Caki2 (cell line): ENCODE results near the gene UGT1A5. TPM values are rescaled to one million over a fixed set of nuclear protein-coding genes. Genes with fewer than 3 reads are reported as not detected.
A peak's percentile ranks its signal among the peaks of the same experiment; 100 is the strongest.

Experiments
- DNase-seq: peaks from one replicate; pipeline ENCODE4 v3.0.0-alpha.2; 2015; ENCODE audit warnings: low read depth
- in situ Hi-C: cut with HindIII; loops from 2 replicates; pipeline ENCODE4 v1.10.0; 2016; ENCODE audit warnings: low sequenced_read_pairs, low pct_unique_long_range_greater_than_20kb, mixed read lengths
- total RNA-seq: library from RNA; depleted of rRNA; stranded (reverse); fragments of >200 nt; shearing (Covaris generic); gene quantifications from 2 replicates; pipeline ENCODE4 v1.2.3, GENCODE V29; 2014; ENCODE audit warnings: low replicate concordance

Gene UGT1A5
- total RNA-seq, 1 experiment from 2014 or later: not detected

DNA sequence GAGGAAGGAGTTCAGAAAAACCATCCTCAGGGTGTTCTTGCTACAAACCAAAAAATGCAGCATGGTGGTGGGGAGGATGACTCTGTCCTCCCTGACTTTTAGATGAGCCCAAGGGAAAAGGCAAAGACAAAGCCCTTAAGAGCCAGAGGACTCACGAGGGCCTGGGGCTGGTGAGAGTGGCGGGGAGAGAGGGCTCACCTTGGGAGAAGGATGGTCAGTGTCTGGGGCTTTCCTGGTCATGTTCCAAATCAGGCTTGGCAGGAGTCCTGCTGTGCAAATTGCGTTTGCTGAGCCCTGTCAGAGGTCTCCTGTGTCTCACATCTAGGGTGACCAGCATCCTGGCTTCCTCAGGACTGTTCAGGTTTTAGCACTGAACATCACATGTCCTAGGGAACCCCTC lies 52.1 kb downstream of the UGT1A5 start:
- no peak for DNase-seq

DNA sequence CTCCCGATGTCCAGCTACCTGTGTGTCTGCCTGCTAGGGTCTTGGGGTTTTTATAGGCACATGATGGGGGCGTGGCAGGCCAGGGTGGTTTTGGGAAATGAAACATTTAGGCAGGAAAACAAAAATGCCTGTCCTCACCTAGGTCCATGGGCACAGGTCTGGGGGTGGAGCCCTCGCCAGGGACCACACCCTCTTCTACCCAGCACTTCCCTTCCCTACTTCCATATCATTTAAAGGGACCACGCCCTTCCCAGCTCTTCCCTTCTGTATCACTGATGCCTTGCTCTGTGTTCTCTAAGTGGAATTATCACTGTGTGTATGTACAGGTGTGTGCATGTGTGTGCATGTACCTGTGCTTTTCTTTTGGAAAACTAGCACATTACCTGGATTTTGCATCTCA lies 53.7 kb downstream of the UGT1A5 start:
- no peak for DNase-seq

More for the DNA sequence above, 52.1 kb downstream of the UGT1A5 start:
- in situ Hi-C loops: no loop called here

DNA sequence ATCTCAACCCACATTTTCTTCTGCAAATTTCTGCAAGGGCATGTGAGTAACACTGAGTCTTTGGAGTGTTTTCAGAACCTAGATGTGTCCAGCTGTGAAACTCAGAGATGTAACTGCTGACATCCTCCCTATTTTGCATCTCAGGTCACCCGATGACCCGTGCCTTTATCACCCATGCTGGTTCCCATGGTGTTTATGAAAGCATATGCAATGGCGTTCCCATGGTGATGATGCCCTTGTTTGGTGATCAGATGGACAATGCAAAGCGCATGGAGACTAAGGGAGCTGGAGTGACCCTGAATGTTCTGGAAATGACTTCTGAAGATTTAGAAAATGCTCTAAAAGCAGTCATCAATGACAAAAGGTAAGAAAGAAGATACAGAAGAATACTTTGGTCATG lies 55.4 kb downstream of the UGT1A5 start:
- in situ Hi-C loops: no loop called here
- no peak for DNase-seq

More for the DNA sequence above, 53.7 kb downstream of the UGT1A5 start:
- in situ Hi-C loops: no loop called here

DNA sequence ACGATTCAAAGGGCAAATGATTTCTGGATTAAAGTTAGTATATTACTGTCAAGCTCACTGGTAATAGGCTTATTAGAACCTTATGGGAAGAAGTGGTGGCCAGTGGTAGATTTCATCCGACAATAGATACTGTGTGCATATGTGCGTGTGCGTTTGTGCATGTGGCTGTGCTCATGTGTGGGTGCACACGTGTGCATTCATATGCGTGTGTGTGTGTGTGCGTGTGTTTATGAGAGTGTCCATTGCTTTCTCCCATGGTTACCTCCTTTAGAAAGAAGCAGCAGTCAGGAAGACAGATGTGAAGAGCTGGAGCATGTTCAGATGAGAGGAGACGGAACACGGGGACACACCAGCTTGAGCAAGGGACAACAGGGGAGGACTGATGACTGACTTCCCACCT lies 56.6 kb downstream of the UGT1A5 start:
- in situ Hi-C loops: no loop called here
- no peak for DNase-seq

DNA sequence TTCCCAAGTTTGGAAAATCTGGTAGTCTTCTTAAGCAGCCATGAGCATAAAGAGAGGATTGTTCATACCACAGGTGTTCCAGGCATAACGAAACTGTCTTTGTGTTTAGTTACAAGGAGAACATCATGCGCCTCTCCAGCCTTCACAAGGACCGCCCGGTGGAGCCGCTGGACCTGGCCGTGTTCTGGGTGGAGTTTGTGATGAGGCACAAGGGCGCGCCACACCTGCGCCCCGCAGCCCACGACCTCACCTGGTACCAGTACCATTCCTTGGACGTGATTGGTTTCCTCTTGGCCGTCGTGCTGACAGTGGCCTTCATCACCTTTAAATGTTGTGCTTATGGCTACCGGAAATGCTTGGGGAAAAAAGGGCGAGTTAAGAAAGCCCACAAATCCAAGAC lies 59.4 kb downstream of the UGT1A5 start:
- DNase-seq: no peak
- in situ Hi-C loops: no loop called here

DNA sequence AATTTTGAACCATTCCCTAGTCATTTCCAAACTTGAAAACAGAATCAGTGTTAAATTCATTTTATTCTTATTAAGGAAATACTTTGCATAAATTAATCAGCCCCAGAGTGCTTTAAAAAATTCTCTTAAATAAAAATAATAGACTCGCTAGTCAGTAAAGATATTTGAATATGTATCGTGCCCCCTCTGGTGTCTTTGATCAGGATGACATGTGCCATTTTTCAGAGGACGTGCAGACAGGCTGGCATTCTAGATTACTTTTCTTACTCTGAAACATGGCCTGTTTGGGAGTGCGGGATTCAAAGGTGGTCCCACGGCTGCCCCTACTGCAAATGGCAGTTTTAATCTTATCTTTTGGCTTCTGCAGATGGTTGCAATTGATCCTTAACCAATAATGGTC lies 59.9 kb downstream of the UGT1A5 start:
- in situ Hi-C loops: no loop called here
- DNase-seq: no peak

DNA sequence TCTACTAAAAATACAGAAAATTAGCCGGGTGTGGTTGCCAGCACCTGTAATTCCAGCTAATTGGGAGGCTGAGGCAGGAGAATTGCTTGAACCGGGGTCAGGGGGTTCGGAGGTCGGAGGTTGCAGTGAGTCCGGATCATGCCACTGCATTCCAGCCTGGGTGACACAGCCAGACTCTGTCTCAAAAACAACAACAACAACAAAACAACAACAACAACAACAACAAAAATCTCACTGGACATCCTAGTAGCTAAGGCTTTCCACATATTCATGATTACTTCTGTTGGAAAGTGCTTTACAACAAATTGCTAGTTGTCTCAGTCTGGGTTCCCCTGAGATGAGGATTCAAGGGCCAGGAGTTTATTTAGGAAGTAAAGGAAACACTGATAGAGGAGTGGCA lies 61.1 kb downstream of the UGT1A5 start:
- in situ Hi-C loops: no loop called here

DNA sequence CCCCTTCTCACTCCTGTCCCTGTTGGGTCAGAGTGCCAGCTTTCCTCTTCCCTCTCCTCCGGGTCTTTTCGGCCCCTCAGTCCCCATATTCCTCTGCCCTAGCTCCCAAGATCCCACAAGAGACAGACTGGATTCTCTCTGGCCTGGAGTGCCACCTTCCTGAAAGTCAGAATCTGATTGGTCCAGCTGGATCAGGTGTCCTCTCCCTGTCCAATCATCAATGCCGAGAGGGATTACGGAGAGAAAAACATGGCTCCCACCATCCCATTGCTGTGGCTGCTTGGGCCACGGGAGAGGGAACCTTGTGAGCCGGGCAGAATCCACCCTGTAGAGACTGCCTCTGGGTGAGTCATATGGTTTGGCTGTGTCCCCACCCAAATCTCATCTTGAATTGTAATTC lies 62.7 kb downstream of the UGT1A5 start:
- peak; percentile 38 for DNase-seq
- in situ Hi-C loops: no loop called here

More for the DNA sequence above, 61.1 kb downstream of the UGT1A5 start:
- no peak for DNase-seq

DNA sequence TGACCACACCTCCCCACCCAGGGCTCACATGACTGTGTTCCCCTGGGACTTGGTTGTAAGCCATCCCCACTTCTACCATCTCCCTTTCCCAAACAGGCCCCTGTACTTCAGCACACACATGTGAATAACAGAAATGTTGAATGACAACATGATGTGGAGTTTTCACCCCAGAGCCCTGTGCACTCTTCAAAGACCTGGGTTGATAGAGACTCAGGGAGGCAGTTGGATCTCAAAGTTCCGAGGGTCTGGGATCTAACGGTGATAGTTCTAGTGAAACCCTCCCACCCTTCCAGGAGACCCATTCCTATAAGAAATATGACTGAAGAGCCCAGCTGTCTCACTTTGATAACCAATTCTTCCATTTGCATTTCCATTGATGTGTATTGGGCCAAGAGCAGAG lies 65.3 kb downstream of the UGT1A5 start, which contains the start of gene MROH2A:
Gene MROH2A (plus strand): TSS at position 301 of the 400 bp plus-strand sequence. CDS start 1,029 bp downstream, outside the sequence.
- in situ Hi-C loops: no loop called here
- no peak for DNase-seq

DNA sequence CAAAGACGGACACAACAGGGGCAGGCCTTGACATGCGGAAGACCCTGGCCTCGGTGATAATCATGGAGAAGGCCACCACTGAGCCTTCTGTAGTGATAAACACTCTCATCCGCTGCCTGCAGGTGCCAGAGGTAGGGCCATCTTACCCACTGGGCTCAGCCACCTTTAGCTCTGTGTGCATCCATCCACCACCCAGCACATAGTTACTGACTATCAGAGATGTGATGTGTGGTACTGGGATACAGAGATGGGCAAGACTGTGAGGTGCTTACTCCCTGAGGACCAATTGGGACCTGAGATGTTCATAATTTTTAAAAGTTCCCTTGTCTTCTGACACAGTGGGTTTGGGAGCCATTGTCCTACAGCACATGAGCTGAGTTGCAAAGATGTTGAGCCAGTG lies 67.0 kb downstream of the UGT1A5 start:
- no peak for DNase-seq
- in situ Hi-C loops: no loop called here

DNA sequence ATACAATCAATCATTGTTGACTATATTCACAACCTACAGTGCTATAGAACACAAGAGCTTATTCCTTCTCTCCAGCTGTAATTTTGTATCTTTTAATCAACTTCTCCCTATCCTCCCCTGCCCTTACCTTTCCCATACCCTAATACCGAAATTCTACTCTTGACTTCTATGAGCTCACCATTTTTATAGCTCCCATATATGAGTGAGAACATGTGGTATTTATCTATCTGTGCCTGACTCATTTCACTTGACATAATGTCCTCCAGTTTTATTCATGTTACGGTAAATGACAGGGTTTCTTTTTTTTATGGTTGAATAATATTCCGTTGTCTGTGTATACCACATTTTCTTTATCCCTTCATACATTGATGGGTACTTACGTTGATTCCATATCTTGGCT lies 68.1 kb downstream of the UGT1A5 start:
- no peak for DNase-seq
- in situ Hi-C loops: no loop called here

DNA sequence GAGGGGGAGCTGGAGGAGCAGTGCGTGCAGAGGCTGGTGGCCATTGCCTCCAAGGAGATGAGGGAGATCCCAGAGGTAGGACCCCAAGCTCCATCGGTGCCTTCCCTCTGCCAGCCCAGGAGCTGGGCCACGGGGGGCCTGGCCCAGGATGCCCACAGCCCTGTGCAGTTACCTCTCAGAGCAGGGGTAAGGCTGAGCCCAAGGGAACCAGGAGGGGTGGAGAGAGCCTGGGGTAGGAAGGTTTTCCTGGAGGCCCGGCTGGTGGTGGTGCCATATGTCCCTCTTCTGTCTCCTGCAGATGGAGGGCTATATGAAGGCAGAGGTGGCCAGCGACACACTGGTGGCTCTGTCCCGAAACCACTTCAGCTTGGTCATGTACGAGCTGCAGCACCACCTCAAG lies 76.8 kb downstream of the UGT1A5 start:
- DNase-seq: no peak
- in situ Hi-C loops: no loop called here

DNA sequence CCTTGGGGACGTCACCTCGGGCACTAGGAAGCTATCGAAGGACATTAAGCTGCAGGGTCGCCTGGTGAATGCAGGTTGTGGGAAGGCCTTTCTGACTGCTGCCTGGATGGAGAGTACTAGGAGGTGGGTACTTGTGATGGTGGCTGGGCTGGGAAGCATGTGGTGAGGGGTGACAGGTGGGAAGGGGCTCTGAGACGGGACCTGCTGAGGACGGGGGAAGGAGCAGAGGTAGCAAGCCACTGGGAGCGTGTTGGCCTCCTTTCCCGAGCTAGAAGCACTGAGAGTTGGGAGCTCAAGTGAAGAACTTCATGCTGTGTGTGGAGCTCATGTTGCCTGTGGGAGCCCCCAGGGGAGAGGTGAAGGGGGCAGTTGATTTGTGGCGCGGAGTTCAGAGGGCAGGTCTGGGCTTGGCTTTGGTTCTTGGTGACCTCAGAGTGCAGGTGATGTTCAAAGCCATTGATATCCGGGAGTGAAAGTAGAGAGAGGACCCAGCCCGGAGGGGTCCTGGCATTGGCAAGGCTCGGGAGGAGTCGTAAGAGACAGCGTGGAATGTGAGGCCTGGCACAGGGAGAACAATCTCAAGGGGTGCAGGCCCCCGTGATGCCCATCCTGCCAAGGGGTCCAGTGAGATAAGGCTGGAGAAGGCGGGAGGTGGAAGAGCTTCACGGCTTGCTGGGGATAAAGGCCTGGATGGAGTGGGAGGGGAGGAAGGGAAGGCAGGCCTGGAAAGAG lies 78.6 kb downstream of the UGT1A5 start:
- in situ Hi-C loops: no loop called here
- DNase-seq: no peak

DNA sequence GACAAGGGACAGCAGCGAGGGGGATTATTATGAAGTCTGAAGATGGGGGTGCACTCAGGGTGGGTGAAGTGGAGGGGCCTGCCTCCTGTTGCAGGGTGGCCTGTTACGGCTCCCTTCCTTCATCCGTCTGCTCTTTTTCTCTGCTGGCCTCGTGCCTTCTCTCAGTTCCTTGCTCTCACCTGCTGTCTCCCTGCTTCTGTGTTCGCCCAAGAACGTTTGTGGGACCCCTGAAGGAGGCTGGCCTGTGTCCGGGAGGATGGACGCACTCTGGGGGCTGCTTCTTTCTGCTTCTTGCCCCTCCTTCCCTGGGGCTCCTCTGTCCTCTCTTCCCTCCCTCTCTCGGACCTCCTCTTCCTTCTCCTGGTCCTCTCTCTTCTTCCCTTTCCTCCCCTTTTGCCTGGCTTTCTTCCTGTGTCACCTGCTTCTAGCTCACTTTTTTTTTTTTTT lies 79.2 kb downstream of the UGT1A5 start:
- DNase-seq: no peak
- in situ Hi-C loops: no loop called here

DNA sequence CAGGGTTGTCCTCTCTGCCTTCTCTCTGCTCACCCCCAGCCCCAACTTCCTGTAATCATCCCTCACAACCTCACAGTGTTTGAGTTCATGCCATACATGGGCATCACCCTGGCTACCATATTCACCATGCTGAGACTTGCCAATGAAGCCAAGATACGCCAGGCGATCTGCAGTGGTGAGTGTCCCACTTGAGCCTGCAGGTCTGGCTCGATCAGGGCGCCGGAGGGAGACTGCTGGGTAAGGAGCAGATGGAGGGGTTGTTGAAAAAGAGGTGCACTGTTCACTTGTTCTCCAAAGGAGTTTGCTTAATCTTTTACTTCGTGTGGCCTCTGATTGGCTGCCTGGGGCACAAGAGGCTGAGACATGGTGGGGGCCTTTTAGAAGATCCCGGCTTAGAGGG lies 80.0 kb downstream of the UGT1A5 start:
- in situ Hi-C loops: no loop called here
- no peak for DNase-seq

DNA sequence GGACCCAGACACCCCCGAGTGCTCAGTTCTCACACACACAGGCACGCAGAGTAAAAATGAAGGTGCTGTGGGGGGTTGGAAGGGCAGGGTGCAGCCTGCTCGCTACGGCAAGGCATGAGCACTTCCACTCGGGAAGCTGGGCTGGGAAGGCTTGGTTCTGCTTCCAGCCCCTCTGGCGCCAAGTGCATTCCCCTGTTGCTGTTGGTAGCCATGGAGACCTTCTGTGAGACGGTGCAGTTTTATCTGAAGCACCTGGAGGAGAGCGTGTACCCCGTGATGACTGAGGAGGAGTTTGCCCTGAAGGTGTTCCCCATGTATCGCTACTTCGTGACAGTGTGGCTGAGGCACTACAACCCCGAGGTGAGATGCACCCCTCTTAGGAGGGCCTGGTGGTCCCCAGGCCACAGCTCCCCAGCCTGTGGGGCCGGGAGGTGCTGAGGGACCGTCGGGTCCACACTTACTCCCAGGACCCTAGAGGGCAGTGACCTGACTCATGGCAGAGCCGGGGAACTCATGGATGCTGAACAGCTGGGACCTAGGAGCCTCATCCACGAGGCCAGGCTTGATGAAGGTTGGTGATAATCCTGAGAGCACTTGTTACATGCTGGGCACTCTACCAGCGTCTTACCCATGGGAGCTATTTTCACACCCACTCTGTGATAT lies 80.9 kb downstream of the UGT1A5 start:
- no peak for DNase-seq
- in situ Hi-C loops: no loop called here

DNA sequence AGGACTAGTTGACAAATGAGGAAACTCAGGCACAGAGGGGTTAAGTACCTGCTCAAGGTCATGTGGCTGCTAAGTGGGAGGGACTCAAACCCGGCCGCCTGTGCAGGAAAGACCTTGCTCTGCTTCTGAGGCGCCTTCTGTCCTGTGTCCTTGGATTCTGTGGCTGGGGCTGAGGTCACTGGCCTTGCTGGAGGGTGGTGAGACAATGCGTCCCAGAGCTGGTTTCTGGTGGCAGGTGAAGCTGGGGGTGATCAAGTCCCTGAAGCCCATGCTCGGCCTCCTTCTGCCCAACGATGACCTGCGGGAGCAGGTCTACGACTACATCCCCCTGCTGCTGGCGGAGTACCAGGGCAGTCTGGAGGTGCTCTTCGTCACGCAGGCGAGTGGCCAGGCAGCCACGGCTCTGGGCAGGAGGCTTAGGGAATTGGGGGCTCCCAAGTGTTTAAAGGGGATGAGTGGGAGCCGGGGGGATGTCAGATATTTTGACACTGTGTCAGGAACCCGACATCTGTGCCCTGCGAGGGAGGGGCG lies 81.5 kb downstream of the UGT1A5 start:
- DNase-seq: no peak

DNA sequence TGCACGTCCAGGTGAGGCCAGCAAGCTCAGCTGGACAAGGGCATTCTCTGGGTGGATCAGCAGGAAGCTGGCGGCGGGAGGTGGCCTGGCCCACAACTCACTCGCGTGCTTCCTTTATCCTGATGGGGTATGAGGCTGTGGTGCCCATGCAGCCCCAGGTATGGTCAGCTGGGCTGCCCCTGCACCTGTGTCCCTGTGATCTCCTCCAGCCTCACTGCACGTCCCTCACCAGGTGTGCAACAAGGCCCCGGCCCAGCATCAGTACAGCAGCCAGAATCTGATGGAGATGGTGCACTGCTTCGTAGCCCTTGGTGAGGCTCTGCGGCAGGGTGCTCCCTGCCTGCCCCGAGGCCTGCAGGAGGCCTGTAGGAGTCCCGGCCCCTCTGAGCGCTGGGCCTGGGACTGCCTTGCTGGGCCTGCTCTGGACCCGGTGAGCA lies 83.0 kb downstream of the UGT1A5 start:
- in situ Hi-C loops: no loop called here
- DNase-seq: no peak

More for the DNA sequence above, 81.5 kb downstream of the UGT1A5 start:
- in situ Hi-C loops: no loop called here

DNA sequence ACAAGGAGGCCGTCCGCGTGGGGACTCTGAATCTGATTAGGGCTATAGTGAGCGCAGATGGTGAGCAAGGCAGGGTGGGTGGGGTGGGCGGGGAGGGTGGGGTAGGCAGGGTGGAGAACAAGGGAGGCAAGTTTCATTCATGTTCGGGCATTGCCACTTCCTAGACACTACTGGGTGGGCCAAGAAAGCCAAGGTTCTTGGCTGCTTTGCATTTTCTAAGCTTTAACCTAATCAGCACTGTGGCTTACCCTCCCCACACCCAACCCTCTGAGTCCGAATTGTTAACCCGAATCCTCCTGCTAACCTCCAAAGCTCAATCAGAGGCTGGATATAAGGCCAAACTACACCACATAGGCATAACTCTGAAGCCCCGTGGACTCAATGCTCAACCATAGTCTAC lies 83.5 kb downstream of the UGT1A5 start:
- in situ Hi-C loops: no loop called here
- DNase-seq: no peak
